Stimulated activated naive CD8-positive, alpha-beta T cell treated with anti-CD3 and anti-CD28 coated beads, Interleukin-15, amount 100 ng/mL, for 72 hours (primary cell): ENCODE measurements around the gene GLRA1.

Experiments used
- ATAC-seq: fragments of 150-1000 bp; cut with Tn5 transposase; 2 replicates; pipeline ENCODE4 v1.10.0; 2021; ENCODE audit warnings: mild to moderate bottlenecking, moderate library complexity
- DNase-seq, 2 donors: peaks; one replicate each; pipeline ENCODE4 v3.0.0; 2021 to 2022
- H3K27ac Mint-ChIP-seq, 2 donors: one replicate each; pipeline ENCODE4 v1.8.0; 2022; ENCODE audit warnings: mild to moderate bottlenecking in 2 of 2, mixed read lengths in 2 of 2, moderate library complexity in 2 of 2
- H3K27me3 Mint-ChIP-seq: one replicate; pipeline ENCODE4 v1.8.0; 2022; ENCODE audit warnings: mixed read lengths
- H3K4me1 Mint-ChIP-seq: one replicate; pipeline ENCODE4 v1.8.0; 2022; ENCODE audit warnings: mild to moderate bottlenecking, mixed read lengths
- H3K4me3 Mint-ChIP-seq, 2 donors: one replicate each; pipeline ENCODE4 v1.8.0; 2022; ENCODE audit warnings: mild to moderate bottlenecking in 2 of 2, mixed read lengths in 2 of 2, moderate library complexity in 1 of 2
- H3K9me3 Mint-ChIP-seq, 2 donors: one replicate each; pipeline ENCODE4 v1.8.0; 2022; ENCODE audit warnings: mixed read lengths in 2 of 2

Gene GLRA1

GRCh38 chr5:151935135-151935695 is 10.6 kb upstream of the GLRA1 start:
- H3K4me1 Mint-ChIP-seq: no peaks in the 10 kb centered on the region
- peaks cover 27 to 29% of the 10 kb centered on the region in 2 donors for H3K9me3 Mint-ChIP-seq
- ATAC-seq (no peak), DNase-seq (no peak)
- no peak overlapping the region for H3K4me3 Mint-ChIP-seq
- no peaks in the 10 kb centered on the region for H3K27me3 Mint-ChIP-seq
- no peak overlapping the region for H3K27ac Mint-ChIP-seq

- H3K27me3 Mint-ChIP-seq: no peaks in the 10 kb centered on the region
- H3K9me3 Mint-ChIP-seq: peaks cover 29 to 32% of the 10 kb centered on the region in 2 donors
- DNase-seq (no peak), ATAC-seq (no peak)
- no peak overlapping the region for H3K27ac Mint-ChIP-seq
- H3K4me3 Mint-ChIP-seq: no peak overlapping the region
- no peaks in the 10 kb centered on the region for H3K4me1 Mint-ChIP-seq
Measured at GRCh38 chr5:151931260-151931659, 6.6 kb upstream of the GLRA1 start.

GRCh38 chr5:151926188-151926587 is 1.5 kb upstream of the GLRA1 start:
- no peak for ATAC-seq
- Mint-ChIP-seq H3K27me3 (peaks cover 31% of the 10 kb centered on the region), H3K27ac (no peak overlapping the region), H3K4me3 (no peak overlapping the region), H3K9me3 (peaks cover 9 to 15% of the 10 kb centered on the region in 2 donors), H3K4me1 (peaks cover 5% of the 10 kb centered on the region)
- no peak for DNase-seq

- ATAC-seq (no peak), DNase-seq (no peak)
- no peak overlapping the region for H3K4me3 Mint-ChIP-seq
- H3K4me1 Mint-ChIP-seq: peaks cover 5% of the 10 kb centered on the region
- H3K9me3 Mint-ChIP-seq: peaks cover 9 to 15% of the 10 kb centered on the region in 2 donors
- H3K27me3 Mint-ChIP-seq: peaks cover 31% of the 10 kb centered on the region
- H3K27ac Mint-ChIP-seq: no peak overlapping the region
Measured at GRCh38 chr5:151925340-151925739, 689 bp upstream of the GLRA1 start.

- H3K4me3 Mint-ChIP-seq: no peak overlapping the region
- ATAC-seq: no peak
Measured at GRCh38 chr5:151923866-151924476, 680 bp downstream of the GLRA1 start.

GRCh38 chr5:151921916-151922315 is 2.7 kb downstream of the GLRA1 start:
- H3K27me3 Mint-ChIP-seq: peaks cover 31% of the 10 kb centered on the region
- no peak for DNase-seq

More at GRCh38 chr5:151923866-151924476, 680 bp downstream of the GLRA1 start:
- Mint-ChIP-seq H3K9me3 (peaks cover 5 to 15% of the 10 kb centered on the region in 2 donors), H3K4me1 (peaks cover 5% of the 10 kb centered on the region), H3K27me3 (peaks cover 31% of the 10 kb centered on the region), H3K27ac (no peak overlapping the region)
- DNase-seq: no peak

GRCh38 chr5:151917904-151918303 is 6.7 kb downstream of the GLRA1 start:
- no peak for ATAC-seq
- no peak for DNase-seq
- Mint-ChIP-seq H3K27ac (no peak overlapping the region), H3K9me3 (peaks cover 0 to 8% of the 10 kb centered on the region in 2 donors), H3K27me3 (peaks cover 9% of the 10 kb centered on the region), H3K4me1 (no peaks in the 10 kb centered on the region), H3K4me3 (no peak overlapping the region)

More at GRCh38 chr5:151921916-151922315, 2.7 kb downstream of the GLRA1 start:
- Mint-ChIP-seq H3K27ac (no peak overlapping the region), H3K9me3 (peaks cover 5 to 15% of the 10 kb centered on the region in 2 donors), H3K4me1 (peaks cover 5% of the 10 kb centered on the region), H3K4me3 (no peak overlapping the region)
- ATAC-seq: no peak

GRCh38 chr5:151913425-151913824 is 11.2 kb downstream of the GLRA1 start:
- no peak overlapping the region for H3K4me3 Mint-ChIP-seq
- no peaks in the 10 kb centered on the region for H3K9me3 Mint-ChIP-seq
- no peak for ATAC-seq
- DNase-seq: no peak
- no peaks in the 10 kb centered on the region for H3K4me1 Mint-ChIP-seq
- H3K27me3 Mint-ChIP-seq: no peaks in the 10 kb centered on the region
- no peak overlapping the region for H3K27ac Mint-ChIP-seq

- Mint-ChIP-seq H3K4me3 (no peak overlapping the region), H3K27me3 (no peaks in the 10 kb centered on the region), H3K27ac (no peak overlapping the region), H3K9me3 (no peaks in the 10 kb centered on the region), H3K4me1 (no peaks in the 10 kb centered on the region)
- DNase-seq (no peak), ATAC-seq (no peak)
Measured at GRCh38 chr5:151912360-151912759, 12.3 kb downstream of the GLRA1 start.

- no peaks in the 10 kb centered on the region for H3K4me1 Mint-ChIP-seq
- ATAC-seq (no peak), DNase-seq (no peak)
- no peak overlapping the region for H3K4me3 Mint-ChIP-seq
- no peak overlapping the region for H3K27ac Mint-ChIP-seq
- H3K9me3 Mint-ChIP-seq: no peaks in the 10 kb centered on the region
- no peaks in the 10 kb centered on the region for H3K27me3 Mint-ChIP-seq
Measured at GRCh38 chr5:151911011-151911410, 13.6 kb downstream of the GLRA1 start.

- DNase-seq (no peak), ATAC-seq (no peak)
- H3K27ac Mint-ChIP-seq: no peak overlapping the region
- no peaks in the 10 kb centered on the region for H3K4me1 Mint-ChIP-seq
- no peak overlapping the region for H3K4me3 Mint-ChIP-seq
- no peaks in the 10 kb centered on the region for H3K9me3 Mint-ChIP-seq
- no peaks in the 10 kb centered on the region for H3K27me3 Mint-ChIP-seq
Measured at GRCh38 chr5:151909628-151910027, 15.0 kb downstream of the GLRA1 start.

GRCh38 chr5:151906246-151906645 is 18.4 kb downstream of the GLRA1 start:
- Mint-ChIP-seq H3K4me1 (no peaks in the 10 kb centered on the region), H3K4me3 (no peak overlapping the region), H3K27me3 (no peaks in the 10 kb centered on the region), H3K9me3 (no peaks in the 10 kb centered on the region), H3K27ac (no peak overlapping the region)
- DNase-seq (no peak), ATAC-seq (no peak)

- Mint-ChIP-seq H3K9me3 (no peaks in the 10 kb centered on the region), H3K4me1 (no peaks in the 10 kb centered on the region), H3K4me3 (no peak overlapping the region), H3K27me3 (no peaks in the 10 kb centered on the region), H3K27ac (no peak overlapping the region)
- DNase-seq (no peak), ATAC-seq (no peak)
Measured at GRCh38 chr5:151905557-151905961, 19.1 kb downstream of the GLRA1 start.

- Mint-ChIP-seq H3K4me1 (no peaks in the 10 kb centered on the region), H3K9me3 (no peaks in the 10 kb centered on the region), H3K27ac (no peak overlapping the region), H3K4me3 (no peak overlapping the region), H3K27me3 (no peaks in the 10 kb centered on the region)
- ATAC-seq (no peak), DNase-seq (no peak)
Measured at GRCh38 chr5:151904909-151905308, 19.7 kb downstream of the GLRA1 start.

- H3K27ac Mint-ChIP-seq: no peak overlapping the region
- H3K4me3 Mint-ChIP-seq: no peak overlapping the region
- DNase-seq (no peak), ATAC-seq (no peak)
- no peaks in the 10 kb centered on the region for H3K27me3 Mint-ChIP-seq
- H3K9me3 Mint-ChIP-seq: no peaks in the 10 kb centered on the region
- H3K4me1 Mint-ChIP-seq: no peaks in the 10 kb centered on the region
Measured at GRCh38 chr5:151904127-151904526, 20.5 kb downstream of the GLRA1 start.

- Mint-ChIP-seq H3K27me3 (no peaks in the 10 kb centered on the region), H3K9me3 (no peaks in the 10 kb centered on the region), H3K4me3 (no peak overlapping the region), H3K4me1 (no peaks in the 10 kb centered on the region), H3K27ac (no peak overlapping the region)
- no peak for DNase-seq
- no peak for ATAC-seq
Measured at GRCh38 chr5:151903243-151903653, 21.4 kb downstream of the GLRA1 start.

- H3K27ac Mint-ChIP-seq: peak overlapping the region in 1 of 2 donors; percentile 85
Measured at GRCh38 chr5:151902215-151902614, 22.4 kb downstream of the GLRA1 start.

More at GRCh38 chr5:151902215-151902614, 22.4 kb downstream of the GLRA1 start:
- Mint-ChIP-seq H3K9me3 (no peaks in the 10 kb centered on the region), H3K27me3 (no peaks in the 10 kb centered on the region), H3K4me3 (no peak overlapping the region), H3K4me1 (peaks cover 5% of the 10 kb centered on the region)
- no peak for DNase-seq
- ATAC-seq: no peak
